Endothelial cell of umbilical vein (primary cell): Measurements from ENCODE around the gene DNAJB5.

ENCODE experiments used
- CTCF ChIP-seq, 2 donors: IDR thresholded peaks; 1 replicate in 1 of 2; 2 replicates in 1 of 2; pipeline ENCODE4 v1.5.1; 2011; ENCODE audit warnings: low read length in 2 of 2, mild to moderate bottlenecking in 2 of 2, moderate library complexity in 2 of 2, control low read depth in 1 of 2, inconsistent platforms in 1 of 2, low read depth in 1 of 2; ENCODE audit not compliant: insufficient read depth in 1 of 2; ENCODE audit errors: extremely low read depth in 1 of 2
- EZH2 ChIP-seq: IDR thresholded peaks from 2 replicates; pipeline ENCODE4 v1.6.1; 2012; ENCODE audit warnings: borderline replicate concordance, low read depth, mild to moderate bottlenecking, moderate library complexity, low read length, inconsistent platforms; ENCODE audit not compliant: severe bottlenecking
- FOS ChIP-seq: IDR thresholded peaks from 2 replicates; pipeline ENCODE4 v1.6.1; 2011; ENCODE audit warnings: mild to moderate bottlenecking, low read length, moderate library complexity, borderline replicate concordance; ENCODE audit not compliant: insufficient read depth
- MAX ChIP-seq: IDR thresholded peaks from 2 replicates; pipeline ENCODE4 v1.6.1; 2011; ENCODE audit not compliant: insufficient read depth, insufficient read length
- MYC ChIP-seq: IDR thresholded peaks from one replicate; pipeline ENCODE4 v1.6.1; 2011; ENCODE audit warnings: mild to moderate bottlenecking, low read depth, low read length
- POLR2A ChIP-seq: IDR thresholded peaks from 2 replicates; pipeline ENCODE4 v1.6.1; 2012; ENCODE audit warnings: low read depth, mild to moderate bottlenecking, control low read depth, low read length
- POLR2AphosphoS5 ChIP-seq: IDR thresholded peaks from 2 replicates; pipeline ENCODE4 v1.6.1; 2012; ENCODE audit warnings: low read depth, mild to moderate bottlenecking, control low read depth, low read length, moderate library complexity; ENCODE audit not compliant: insufficient read depth

- TF ChIP-seq EZH2 (no peak), POLR2A (no peak), CTCF (IDR thresholded peaks at IDR 0.05; ENCODE audit: extremely low read depth in 1 of 2, insufficient read depth in 1 of 2, low read depth in 1 of 2, low read length in 2 of 2) (no peak), FOS (no peak), POLR2AphosphoS5 (no peak), MAX (no peak), MYC (no peak)
These were observed 38.3 kb downstream of the DNAJB5 start for GRCh38 chr9:35027860-35028259.
